ENCODE measurements around the gene HEPN1.

GRCh38 chr11:124884340-124884739 lies 34.7 kb upstream of the HEPN1 start:
- no peak for TF ChIP-seq CTCF (IDR thresholded peaks at IDR 0.05; ENCODE audit: poor library complexity, severe bottlenecking)
- no peak for TF ChIP-seq EZH2 (IDR thresholded peaks at IDR 0.05; ENCODE audit: borderline replicate concordance, insufficient read depth, low read length, poor library complexity, severe bottlenecking)
- no peak for TF ChIP-seq REST (IDR thresholded peaks at IDR 0.05; ENCODE audit: borderline replicate concordance)
- no peak for TF ChIP-seq TAF1 (IDR thresholded peaks at IDR 0.05; ENCODE audit: low read depth)
- TF ChIP-seq EP300 (conservative IDR thresholded peaks at IDR 0.05; ENCODE audit: poor library complexity, severe bottlenecking): no peak
- no peak for TF ChIP-seq RAD21 (conservative IDR thresholded peaks at IDR 0.05)
